Psoas muscle (tissue), 8 donors: ENCODE results near the gene TMEM81. TPM values are rescaled to one million over a fixed set of nuclear protein-coding genes. Genes with fewer than 3 reads are reported as not detected.

Experiments used
- ATAC-seq, 4 donors: fragments of 200-7000 bp; cut with Tn5 transposase; one replicate each; pipeline ENCODE4 v1.9.1; 2020; ENCODE audit warnings: moderate library complexity in 3 of 4, mild to moderate bottlenecking in 2 of 4
- DNase-seq, 2 donors: peaks; one replicate each; pipeline ENCODE4 v3.0.0-alpha.2; 2020
- H3K27ac ChIP-seq: fragments of 200-600 bp; one replicate; pipeline ENCODE4 v1.8.0; 2022
- H3K27me3 ChIP-seq, 3 donors: fragments of 200-600 bp in 1 of 3; one replicate each; pipeline versions ENCODE4 v1.6.1 to v1.8.0; 2013 to 2022; ENCODE audit warnings: low read length in 2 of 3, mild to moderate bottlenecking in 2 of 3, moderate library complexity in 1 of 3; ENCODE audit not compliant: insufficient read depth in 3 of 3
- H3K36me3 ChIP-seq, 2 donors: fragments of 200-600 bp in 1 of 2; one replicate each; pipeline versions ENCODE4 v1.6.1 to v1.8.0; 2013 to 2022; ENCODE audit warnings: low read depth in 1 of 2, mild to moderate bottlenecking in 1 of 2, moderate library complexity in 1 of 2; ENCODE audit not compliant: insufficient read depth in 1 of 2
- H3K4me1 ChIP-seq: fragments of 200-600 bp; one replicate; pipeline ENCODE4 v1.8.0; 2022
- H3K4me3 ChIP-seq: fragments of 200-600 bp; one replicate; pipeline ENCODE4 v1.8.0; 2022; ENCODE audit warnings: mild to moderate bottlenecking
- H3K9me3 ChIP-seq: fragments of 200-600 bp; one replicate; pipeline ENCODE4 v1.8.0; 2022
- CTCF ChIP-seq: fragments of 200-600 bp; IDR thresholded peaks from one replicate; pipeline ENCODE4 v1.8.0; 2022; ENCODE audit warnings: antibody characterized with exemption
- WGBS, 3 donors: extraction: QIAGEN DNeasy Blood & Tissue Kit; methylation state at CpG; one replicate each; pipeline versions ENCODE4 v1.1.6 to v1.1.7; 2013; 5-methylcytosine and 5-hydroxymethylcytosine counted together
- intact Hi-C, 2 donors: fragments of 100-400 bp; cut with DNase I; formaldehyde crosslinking; loops; one replicate each; pipeline versions ENCODE4 v1.11.0 to v1.14.2; 2022
- long read RNA-seq, 2 donors: library from polyadenylated mRNA; unstranded; transcript quantifications; one replicate each; pipeline ENCODE4 v2.0.0, GENCODE V29; 2021
- polyA plus RNA-seq, 3 donors: library from polyadenylated mRNA; stranded (reverse); fragments of 200-250 nt; gene quantifications; one replicate each; pipeline ENCODE4 v1.2.3, GENCODE V29; 2013
- total RNA-seq, 4 donors: library from RNA; stranded (reverse); fragmentation: NEBNext Ultra II Directional in 2 of 4; extraction: Animal tissue kit (Norgen Biotek cat#: 25700) in 2 of 4; gene quantifications; one replicate each; pipeline versions ENCODE4 v1.2.1 to v1.2.4, GENCODE V29; 2021 to 2023
- donor health status: healthy with polysubstance abuse.
- donor health status: DM: no; HTN: no; CAD: no; lungs with moderate emphysema.
- donor health status: Bipolar disorder and iron deficiency.
- donor health status: healthy.
- donor health status: DM: yes; HTN: yes; CAD: no.
- donor health status: DM: no; HTN: no; CAD: no.
- donor health status: DM: no; HTN: no; CAD: no.
- donor health status: DM: yes; HTN: yes; CAD: no.

TMEM81 gene
- total RNA-seq (1 to 10 TPM; 3.1 to 6.1 (median 3.6) TPM), polyA plus RNA-seq (10 to 100 TPM in 1 of 3 donors, 1 to 10 TPM in 2; 3.9 to 15.2 (median 7.9) TPM)
- long read RNA-seq, donor 1, partial matches to known transcripts = 0 of 1 reads
- long read RNA-seq, donor 1, other reads (novel, unspliced or antisense) = 0 of 1 reads
- long read RNA-seq, donor 2 = 0 reads

- no peaks in the 10 kb centered on the region for H3K27me3 ChIP-seq
- H3K27ac ChIP-seq = no peak within 1 kb of the TSS
- H3K36me3 ChIP-seq = peaks cover 5 to 65% of the 10 kb centered on the region in 2 donors
- DNase-seq (no peak), ATAC-seq (no peak)
- no peak within 1 kb of the TSS for H3K4me3 ChIP-seq
- no peaks in the 10 kb centered on the region for H3K9me3 ChIP-seq
- 91 to 98% (median 92%) methylated on average over 2 of the region's 2 CpGs for WGBS, 3 donors
- TF ChIP-seq CTCF = no peak
- H3K4me1 ChIP-seq = no peaks in the 10 kb centered on the region
- intact Hi-C loops = no loop called here
These were observed at the start of gene TMEM81 for GRCh38 chr1:205084360-205084759. TMEM81 (minus strand) TSS chr1:205084460; CDS start chr1:205084320, 140 bp downstream.

GRCh38 chr1:205133287-205133686, 49.0 kb upstream of the TMEM81 start:
- Histone ChIP-seq H3K9me3 (no peaks in the 10 kb centered on the region), H3K27ac (no peak overlapping the region), H3K36me3 (no peaks in the 10 kb centered on the region), H3K4me3 (no peak overlapping the region), H3K4me1 (no peaks in the 10 kb centered on the region), H3K27me3 (no peaks in the 10 kb centered on the region)
- DNase-seq (no peak), ATAC-seq (no peak)
- intact Hi-C loops = no loop called here
- no peak for TF ChIP-seq CTCF
- 59 to 83% (median 77%) methylated on average over 1 of the region's 1 CpG for WGBS, 3 donors

GRCh38 chr1:205129447-205130029, 45.3 kb upstream of the TMEM81 start:
- Histone ChIP-seq H3K27me3 (no peaks in the 10 kb centered on the region), H3K36me3 (no peaks in the 10 kb centered on the region), H3K4me3 (no peak overlapping the region), H3K4me1 (no peaks in the 10 kb centered on the region), H3K27ac (no peak overlapping the region), H3K9me3 (no peaks in the 10 kb centered on the region)
- intact Hi-C loops = no loop called here
- no peak for TF ChIP-seq CTCF
- no peak for DNase-seq
- WGBS, 3 donors = 59 to 76% (median 61%) methylated on average over 4 of the region's 4 CpGs
- ATAC-seq = peak in 3 of 4 donors; percentile 36 to 82 (median 69)

GRCh38 chr1:205128050-205128449, 43.8 kb upstream of the TMEM81 start:
- ATAC-seq = no peak
- Histone ChIP-seq H3K27ac (no peak overlapping the region), H3K36me3 (no peaks in the 10 kb centered on the region), H3K27me3 (no peaks in the 10 kb centered on the region), H3K9me3 (no peaks in the 10 kb centered on the region), H3K4me1 (peaks cover 2% of the 10 kb centered on the region), H3K4me3 (no peak overlapping the region)
- DNase-seq = no peak
- intact Hi-C loops = no loop called here
- WGBS, 3 donors = 92 to 95% (median 92%) methylated on average over 2 of the region's 2 CpGs
- no peak for TF ChIP-seq CTCF

GRCh38 chr1:205127646-205128045, 43.4 kb upstream of the TMEM81 start:
- WGBS, 3 donors = 87 to 89% (median 88%) methylated on average over 3 of the region's 3 CpGs
- intact Hi-C loops = no loop called here
- H3K27ac ChIP-seq = no peak overlapping the region

More at GRCh38 chr1:205127646-205128045, 43.4 kb upstream of the TMEM81 start:
- no peak overlapping the region for H3K4me3 ChIP-seq
- ATAC-seq (no peak), DNase-seq (no peak)
- TF ChIP-seq CTCF = no peak
- H3K27me3 ChIP-seq = no peaks in the 10 kb centered on the region
- peaks cover 6% of the 10 kb centered on the region for H3K4me1 ChIP-seq
- H3K9me3 ChIP-seq = no peaks in the 10 kb centered on the region
- H3K36me3 ChIP-seq = no peaks in the 10 kb centered on the region
